ENCODE data around the gene CAMTA1.

- TF ChIP-seq CTCF (IDR thresholded peaks at IDR 0.05; ENCODE audit: insufficient read depth, low read depth, low read length) (no peak), EZH2 (IDR thresholded peaks at IDR 0.05; ENCODE audit: insufficient read depth, low read length) (no peak)
Measured at GRCh38 chr1:7672864-7673263, 887.6 kb downstream of the CAMTA1 start.

Data from astrocyte (in vitro differentiated cells and primary cell).